Astrocyte (in vitro differentiated cells and primary cell): Measurements from ENCODE around the gene CACNA2D1. TPM values are rescaled to one million over a fixed set of nuclear protein-coding genes. Genes with fewer than 3 reads are reported as not detected.

Experiments
- DNase-seq: peaks from one replicate; pipeline ENCODE4 v3.0.0-alpha.2; 2010; ENCODE audit warnings: low read depth
- FAIRE-seq: peaks from 2 replicates; lab custom pipeline; 2011; peaks lifted over from hg19 to GRCh38; lab: Jason Lieb, UNC
- H2AFZ ChIP-seq: 2 replicates; pipeline ENCODE4 v1.6.0; 2012; ENCODE audit warnings: low read depth, low read length, inconsistent platforms
- H3K27ac ChIP-seq: 2 replicates; pipeline ENCODE4 v1.5.1; 2011; ENCODE audit warnings: low read depth, low read length, inconsistent platforms
- H3K27me3 ChIP-seq: 2 replicates; pipeline ENCODE4 v1.6.0; 2011; ENCODE audit warnings: low read length, inconsistent platforms; ENCODE audit not compliant: insufficient read depth
- H3K36me3 ChIP-seq: 2 replicates; pipeline ENCODE4 v1.5.1; 2011; ENCODE audit warnings: low read length, inconsistent platforms; ENCODE audit not compliant: insufficient read depth
- H3K4me1 ChIP-seq: 2 replicates; pipeline ENCODE4 v1.5.1; 2011; ENCODE audit warnings: low read length, inconsistent platforms; ENCODE audit not compliant: insufficient read depth
- H3K4me2 ChIP-seq: 2 replicates; pipeline ENCODE4 v1.6.0; 2012; ENCODE audit warnings: low read length, inconsistent platforms
- H3K4me3 ChIP-seq: 2 replicates; pipeline ENCODE4 v1.5.1; 2011; ENCODE audit warnings: low read depth, mild to moderate bottlenecking, low read length, inconsistent platforms; ENCODE audit not compliant: insufficient read depth
- H3K79me2 ChIP-seq: 2 replicates; pipeline ENCODE4 v1.6.0; 2012; ENCODE audit warnings: mild to moderate bottlenecking, low read length, inconsistent platforms; ENCODE audit not compliant: insufficient read depth
- H3K9ac ChIP-seq: 2 replicates; pipeline ENCODE4 v1.6.0; 2012; ENCODE audit warnings: mild to moderate bottlenecking, low read length, inconsistent platforms
- H3K9me3 ChIP-seq: 2 replicates; pipeline ENCODE4 v1.5.1; 2012; ENCODE audit warnings: low read depth, mild to moderate bottlenecking, low read length, inconsistent platforms; ENCODE audit not compliant: insufficient read depth
- H4K20me1 ChIP-seq: 2 replicates; pipeline ENCODE4 v1.6.0; 2012; ENCODE audit warnings: low read length, inconsistent platforms; ENCODE audit not compliant: insufficient read depth
- H3K27ac Mint-ChIP-seq: one replicate; pipeline ENCODE4 v1.8.0; 2021; ENCODE audit warnings: mild to moderate bottlenecking, mixed read lengths; ENCODE audit not compliant: unreplicated experiment
- H3K27me3 Mint-ChIP-seq: one replicate; pipeline ENCODE4 v1.8.0; 2021; ENCODE audit warnings: low read depth, mixed read lengths; ENCODE audit not compliant: unreplicated experiment
- H3K36me3 Mint-ChIP-seq: one replicate; pipeline ENCODE4 v1.8.0; 2021; ENCODE audit warnings: low read depth, mixed read lengths; ENCODE audit not compliant: unreplicated experiment
- H3K4me1 Mint-ChIP-seq: one replicate; pipeline ENCODE4 v1.8.0; 2021; ENCODE audit warnings: low read depth, mixed read lengths; ENCODE audit not compliant: unreplicated experiment
- H3K4me3 Mint-ChIP-seq: one replicate; pipeline ENCODE4 v1.8.0; 2021; ENCODE audit warnings: mild to moderate bottlenecking, moderate library complexity, mixed read lengths; ENCODE audit not compliant: unreplicated experiment
- H3K9me3 Mint-ChIP-seq: one replicate; pipeline ENCODE4 v1.8.0; 2021; ENCODE audit warnings: mild to moderate bottlenecking, mixed read lengths; ENCODE audit not compliant: unreplicated experiment
- CTCF ChIP-seq: IDR thresholded peaks from 2 replicates; pipeline ENCODE4 v1.5.1; 2011; ENCODE audit warnings: low read depth, mild to moderate bottlenecking, inconsistent platforms, low read length, moderate library complexity; ENCODE audit not compliant: insufficient read depth
- EZH2 ChIP-seq: IDR thresholded peaks from 2 replicates; pipeline ENCODE4 v1.6.1; 2012; ENCODE audit warnings: mild to moderate bottlenecking, low read length, inconsistent platforms; ENCODE audit not compliant: insufficient read depth
- total RNA-seq: library from RNA; stranded (reverse); gene quantifications from 2 replicates; pipeline ENCODE4 v1.2.1, GENCODE V29; 2021

The CACNA2D1 gene
- total RNA-seq, 1 donor from 2014 or later = 53.4 TPM

GRCh38 chr7:82183634-82184033 is 259.9 kb downstream of the CACNA2D1 start:
- H3K79me2 ChIP-seq = peaks cover 5% of the 10 kb centered on the region
- no peak overlapping the region for H3K4me3 Mint-ChIP-seq
- peaks cover 8% of the 10 kb centered on the region for H4K20me1 ChIP-seq
- TF ChIP-seq CTCF (no peak), EZH2 (no peak)
- H3K4me2 ChIP-seq = no peak overlapping the region
- H3K9me3 ChIP-seq = no peaks in the 10 kb centered on the region
- no peaks in the 10 kb centered on the region for H3K27me3 Mint-ChIP-seq
- no peak overlapping the region for H2AFZ ChIP-seq
- no peaks in the 10 kb centered on the region for H3K27me3 ChIP-seq
- no peak overlapping the region for H3K27ac Mint-ChIP-seq
- no peak overlapping the region for H3K4me3 ChIP-seq
- no peaks in the 10 kb centered on the region for H3K4me1 Mint-ChIP-seq
- H3K36me3 ChIP-seq = no peaks in the 10 kb centered on the region
- no peaks in the 10 kb centered on the region for H3K9me3 Mint-ChIP-seq
- DNase-seq (peak; percentile 95), FAIRE-seq (peak; percentile 37)
- H3K9ac ChIP-seq = no peak overlapping the region
- H3K36me3 Mint-ChIP-seq = peaks cover 2% of the 10 kb centered on the region
- H3K27ac ChIP-seq = peak overlapping the region; percentile 15
- no peaks in the 10 kb centered on the region for H3K4me1 ChIP-seq

- no peak overlapping the region for H3K27ac Mint-ChIP-seq
- FAIRE-seq = no peak
Measured at GRCh38 chr7:82179311-82179710, 264.3 kb downstream of the CACNA2D1 start.

More at GRCh38 chr7:82179311-82179710, 264.3 kb downstream of the CACNA2D1 start:
- Mint-ChIP-seq H3K4me1 (no peaks in the 10 kb centered on the region), H3K9me3 (no peaks in the 10 kb centered on the region), H3K4me3 (no peak overlapping the region), H3K36me3 (no peaks in the 10 kb centered on the region), H3K27me3 (no peaks in the 10 kb centered on the region)
- H3K9me3 ChIP-seq = no peaks in the 10 kb centered on the region
- no peak for DNase-seq
- no peak overlapping the region for H3K27ac ChIP-seq
- peaks cover 2% of the 10 kb centered on the region for H3K79me2 ChIP-seq
- no peak overlapping the region for H2AFZ ChIP-seq
- no peaks in the 10 kb centered on the region for H3K27me3 ChIP-seq
- no peaks in the 10 kb centered on the region for H3K4me1 ChIP-seq
- no peaks in the 10 kb centered on the region for H3K36me3 ChIP-seq
- no peak overlapping the region for H3K9ac ChIP-seq
- peaks cover 19% of the 10 kb centered on the region for H4K20me1 ChIP-seq
- no peak overlapping the region for H3K4me2 ChIP-seq
- TF ChIP-seq EZH2 (no peak), CTCF (no peak)
- no peak overlapping the region for H3K4me3 ChIP-seq
